Measurements from ENCODE around the gene GREB1L. TPM values are rescaled to one million over a fixed set of nuclear protein-coding genes. Genes with fewer than 3 reads are reported as not detected.
"Not testable (repeated sequence)": the region's sequence is repeated elsewhere in the genome, so short reads cannot be mapped to it uniquely, and the experiment has no call there.

GREB1L gene
- total RNA-seq, 4 donors from 2014 or later = 6.2 to 14.9 (median 10.4) TPM

- H3K27ac ChIP-seq = no peak overlapping the region
- no peaks in the 10 kb centered on the region for H3K9me3 ChIP-seq
- no peaks in the 10 kb centered on the region for H3K4me1 ChIP-seq
- no peaks in the 10 kb centered on the region for H3K36me3 ChIP-seq
- WGBS, 2 donors (ENCODE audit: low coverage in 1 of 2) = 39 to 58% methylated on average over 5 of the region's 7 CpGs
- H3K4me3 ChIP-seq = no peak overlapping the region
- ATAC-seq = no peak
- H3K27me3 ChIP-seq = no peaks in the 10 kb centered on the region
- TF ChIP-seq POLR2A (IDR thresholded peaks at IDR 0.05) = no peak
- no peak for TF ChIP-seq EP300 (IDR thresholded peaks at IDR 0.05)
- TF ChIP-seq POLR2AphosphoS5 (IDR thresholded peaks at IDR 0.05) = no peak
- TF ChIP-seq CTCF (IDR thresholded peaks at IDR 0.05) = no peak
Observed at GRCh38 chr18:21307578-21307977, 65.5 kb downstream of the GREB1L start.

GRCh38 chr18:21309248-21309647 lies 67.2 kb downstream of the GREB1L start:
- Histone ChIP-seq H3K27me3 (no peaks in the 10 kb centered on the region), H3K36me3 (no peaks in the 10 kb centered on the region), H3K9me3 (no peaks in the 10 kb centered on the region), H3K4me1 (no peaks in the 10 kb centered on the region), H3K27ac (no peak overlapping the region), H3K4me3 (no peak overlapping the region)
- 72 to 86% methylated on average over 4 to 5 of the region's 5 CpGs for WGBS, 2 donors (ENCODE audit: low coverage in 1 of 2)
- TF ChIP-seq EP300 (IDR thresholded peaks at IDR 0.05) (no peak), POLR2A (IDR thresholded peaks at IDR 0.05) (no peak), CTCF (IDR thresholded peaks at IDR 0.05) (no peak), POLR2AphosphoS5 (IDR thresholded peaks at IDR 0.05) (no peak)
- ATAC-seq = no peak

GRCh38 chr18:21311980-21312379 lies 69.9 kb downstream of the GREB1L start:
- not testable (repeated sequence) for H3K4me1 ChIP-seq, H3K27ac ChIP-seq, ATAC-seq, H3K4me3 ChIP-seq, H3K9me3 ChIP-seq, H3K36me3 ChIP-seq, H3K27me3 ChIP-seq
- 67 to 79% methylated on average over 3 of the region's 3 CpGs for WGBS, 2 donors (ENCODE audit: low coverage in 1 of 2)

- no peak for ATAC-seq
- TF ChIP-seq CTCF (IDR thresholded peaks at IDR 0.05) = no peak
- no peak for TF ChIP-seq EP300 (IDR thresholded peaks at IDR 0.05)
- no peak for TF ChIP-seq POLR2AphosphoS5 (IDR thresholded peaks at IDR 0.05)
- TF ChIP-seq POLR2A (IDR thresholded peaks at IDR 0.05) = no peak
- H3K36me3 ChIP-seq = no peaks in the 10 kb centered on the region
- WGBS, 2 donors (ENCODE audit: low coverage in 1 of 2) = 82 to 88% methylated on average over 1 of the region's 1 CpG
- peaks cover 0 to 6% (median 0%) of the 10 kb centered on the region in 3 donors for H3K4me1 ChIP-seq
- H3K9me3 ChIP-seq = no peaks in the 10 kb centered on the region
- no peak overlapping the region for H3K27ac ChIP-seq
- no peaks in the 10 kb centered on the region for H3K27me3 ChIP-seq
- H3K4me3 ChIP-seq = no peak overlapping the region
Observed at GRCh38 chr18:21313576-21313975, 71.5 kb downstream of the GREB1L start.

- Histone ChIP-seq H3K4me1 (peaks cover 0 to 6% (median 0%) of the 10 kb centered on the region in 3 donors), H3K9me3 (no peaks in the 10 kb centered on the region), H3K36me3 (no peaks in the 10 kb centered on the region), H3K27me3 (no peaks in the 10 kb centered on the region), H3K27ac (no peak overlapping the region), H3K4me3 (no peak overlapping the region)
- ATAC-seq = no peak
- TF ChIP-seq POLR2AphosphoS5 (IDR thresholded peaks at IDR 0.05) = no peak
- no peak for TF ChIP-seq CTCF (IDR thresholded peaks at IDR 0.05)
- no peak for TF ChIP-seq EP300 (IDR thresholded peaks at IDR 0.05)
- no peak for TF ChIP-seq POLR2A (IDR thresholded peaks at IDR 0.05)
Observed at GRCh38 chr18:21314724-21315123, 72.7 kb downstream of the GREB1L start.

GRCh38 chr18:21315126-21315525 lies 73.1 kb downstream of the GREB1L start:
- 95 to 96% methylated on average over 4 to 5 of the region's 5 CpGs for WGBS, 2 donors (ENCODE audit: low coverage in 1 of 2)
- not testable (repeated sequence) for H3K4me1 ChIP-seq, H3K4me3 ChIP-seq, ATAC-seq, H3K27ac ChIP-seq, H3K36me3 ChIP-seq, H3K9me3 ChIP-seq, H3K27me3 ChIP-seq
